GM18526 (cell line): ENCODE measurements around the gene ULK4.

ENCODE experiments used
- POLR2A ChIP-seq: IDR thresholded peaks from 3 replicates; pipeline ENCODE4 v1.6.1; 2011; ENCODE audit not compliant: insufficient read length; ENCODE audit errors: extremely low read depth

The ULK4 gene

DNA sequence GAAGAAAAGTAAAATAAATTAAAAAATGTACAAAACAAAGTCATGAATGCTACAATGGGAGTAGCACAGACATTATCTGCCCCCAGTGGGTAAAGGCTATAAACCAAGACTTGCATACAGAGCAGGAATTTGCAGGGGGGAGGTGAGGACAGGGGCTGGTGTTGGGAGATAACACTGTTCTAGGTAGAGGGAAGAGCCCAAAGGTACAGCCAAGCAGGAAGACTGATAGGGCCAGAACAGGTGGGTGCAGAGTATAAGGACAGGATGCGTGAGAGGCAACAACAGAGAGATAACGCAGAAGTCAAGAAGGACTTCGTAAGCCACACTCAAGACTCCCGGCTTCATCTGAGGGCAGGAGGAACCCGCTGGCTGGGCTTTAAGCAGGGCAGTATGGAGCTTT, 616.1 kb downstream of the ULK4 start:
- TF ChIP-seq POLR2A: no peak

DNA sequence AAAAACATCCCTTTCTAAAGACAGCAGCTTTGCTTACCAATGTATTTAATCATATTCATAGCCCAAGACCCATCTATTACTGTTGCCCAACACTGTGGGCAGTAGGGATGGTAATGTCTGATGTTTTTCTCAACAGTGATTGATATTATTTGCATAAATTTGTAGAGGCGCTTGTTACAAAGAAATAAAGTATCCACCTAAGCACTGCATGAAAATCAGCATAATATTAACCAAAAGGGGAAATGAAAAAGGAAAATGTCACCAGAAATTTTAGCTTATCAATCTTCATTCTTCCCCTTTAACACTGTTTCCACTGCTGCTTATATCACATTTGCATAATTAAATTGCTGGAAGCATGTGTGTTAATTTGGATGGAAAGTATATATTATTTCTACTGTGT, 622.1 kb downstream of the ULK4 start:
- no peak for TF ChIP-seq POLR2A

DNA sequence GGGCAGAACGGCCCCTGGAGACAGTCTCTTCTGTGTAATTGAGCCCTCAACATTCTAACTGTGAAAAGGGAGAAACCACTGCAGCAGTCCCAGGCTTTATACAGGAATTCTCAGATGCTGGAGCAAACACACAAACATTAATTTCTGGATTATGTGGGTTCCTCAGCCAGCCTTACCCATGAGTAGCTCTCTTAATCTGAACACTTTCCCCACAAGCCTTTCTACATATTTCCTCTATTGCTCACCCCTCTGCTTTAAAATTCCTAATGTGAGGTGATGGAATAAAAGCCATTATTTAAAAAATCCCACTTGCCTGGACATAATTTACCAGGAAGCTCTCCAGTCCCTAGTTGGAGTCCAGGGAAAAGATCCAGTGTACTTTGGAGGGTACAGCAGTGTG, 623.6 kb downstream of the ULK4 start:
- no peak for TF ChIP-seq POLR2A

DNA sequence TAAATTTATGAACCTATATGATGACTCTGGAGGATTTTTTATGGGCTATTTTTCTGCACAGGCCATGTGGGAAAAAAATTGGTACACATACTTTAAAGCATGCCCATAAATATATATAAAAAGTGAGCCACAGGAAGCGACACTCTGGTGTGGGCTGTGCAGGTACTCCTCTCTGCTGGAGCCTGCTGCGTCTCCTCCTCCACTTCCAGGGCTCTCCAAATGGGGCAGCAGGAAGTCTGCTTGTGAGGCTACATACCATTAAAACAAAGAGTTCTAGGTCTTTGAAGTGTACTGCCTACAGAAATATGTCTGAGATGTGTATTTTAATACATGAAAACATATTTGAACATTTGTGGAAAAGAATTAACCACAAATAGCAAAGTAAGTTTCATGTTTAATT, 627.5 kb downstream of the ULK4 start:
- TF ChIP-seq POLR2A: no peak

DNA sequence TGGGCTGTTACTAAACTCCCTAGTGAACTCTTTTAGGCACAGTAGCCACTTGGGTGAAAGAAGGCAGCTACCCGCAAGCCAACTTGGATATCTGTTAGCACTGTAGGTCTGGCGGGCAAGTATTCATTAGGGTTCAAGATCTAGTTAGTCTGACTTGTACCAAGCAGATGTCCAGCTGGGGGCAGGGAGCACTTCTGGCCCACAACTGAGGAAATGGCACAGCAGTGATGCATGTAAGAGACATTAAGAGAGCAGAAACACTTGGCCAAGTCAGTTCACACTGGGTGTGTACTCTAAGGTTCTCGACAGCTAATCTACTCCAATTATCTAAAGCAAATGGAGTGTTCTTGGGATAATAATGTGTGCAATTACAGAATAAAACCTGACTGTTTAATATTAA, 630.9 kb downstream of the ULK4 start:
- TF ChIP-seq POLR2A: no peak

DNA sequence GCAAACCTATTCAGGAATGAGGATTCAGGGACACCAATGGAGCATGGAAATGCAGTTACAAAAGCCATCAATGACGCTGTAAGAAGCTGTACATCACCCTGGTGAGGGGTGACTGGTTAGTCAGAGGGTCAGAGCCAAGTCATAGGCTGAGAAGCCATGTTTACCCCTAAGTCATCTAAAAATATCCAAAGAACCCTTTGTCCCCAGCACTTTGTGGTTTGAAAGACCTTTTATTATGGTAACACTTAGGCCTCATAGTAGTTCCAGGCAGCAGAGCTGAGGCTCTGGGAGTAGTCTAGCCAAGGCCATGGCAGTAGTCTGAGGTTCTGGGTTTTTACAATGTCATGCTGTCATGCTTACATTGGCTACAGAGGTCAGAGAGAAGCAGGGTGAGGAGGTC, 631.4 kb downstream of the ULK4 start:
- TF ChIP-seq POLR2A: no peak

DNA sequence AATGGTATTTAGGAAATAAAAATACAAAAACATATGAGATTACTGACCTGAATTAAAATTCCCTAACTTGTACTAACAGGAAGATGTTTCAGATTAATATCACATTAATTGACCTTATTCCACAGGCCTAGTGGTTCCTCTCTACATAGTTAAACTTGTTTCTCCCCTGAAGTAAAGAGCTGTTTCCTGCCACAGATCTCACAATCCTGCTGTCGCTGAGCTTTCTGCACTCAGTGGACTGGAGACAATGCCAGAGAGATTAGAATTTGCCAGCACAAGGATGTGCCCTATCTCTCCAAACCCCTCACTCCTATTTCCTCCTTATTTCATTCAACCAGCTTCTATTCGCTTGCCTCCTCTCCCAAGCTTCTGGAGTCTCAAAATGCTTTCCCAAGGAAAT, 632.0 kb downstream of the ULK4 start:
- no peak for TF ChIP-seq POLR2A

DNA sequence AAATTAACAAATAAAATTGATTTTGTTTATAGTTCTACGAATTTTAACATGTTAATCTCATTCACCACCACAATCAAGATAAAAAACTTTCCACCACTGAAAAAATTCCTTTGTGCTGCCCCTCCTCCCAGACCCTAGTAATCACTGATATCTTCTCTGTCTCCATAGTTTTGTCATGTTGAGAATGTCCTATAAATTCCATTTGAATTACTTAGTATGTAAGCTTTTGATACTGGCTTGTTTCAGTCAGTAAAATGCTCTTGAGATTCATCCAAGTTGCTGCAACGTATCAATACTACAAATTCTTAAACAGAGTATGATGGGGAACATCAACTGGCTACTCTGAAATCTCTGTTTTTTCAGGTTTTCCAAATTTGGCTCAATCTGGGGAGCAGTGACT, 633.0 kb downstream of the ULK4 start:
- no peak for TF ChIP-seq POLR2A

DNA sequence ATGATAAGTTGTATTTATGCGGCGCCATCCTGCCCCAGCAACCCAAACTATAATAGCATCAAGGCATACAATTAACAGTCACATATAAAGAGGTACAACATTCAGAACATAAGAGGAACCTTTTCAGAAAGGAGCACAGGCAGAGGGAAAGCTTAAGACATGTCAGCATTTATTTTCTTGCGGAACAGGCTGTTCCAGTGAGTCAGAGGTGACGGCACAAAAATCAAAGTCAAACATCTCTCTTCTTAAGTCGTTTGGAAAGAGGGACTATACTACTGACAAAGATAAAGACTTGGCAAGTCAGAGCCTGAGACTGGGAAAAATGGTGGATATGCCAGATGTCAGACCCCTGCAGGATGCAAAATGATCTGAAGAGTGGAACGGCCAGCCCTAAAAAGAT, 634.2 kb downstream of the ULK4 start:
- no peak for TF ChIP-seq POLR2A

DNA sequence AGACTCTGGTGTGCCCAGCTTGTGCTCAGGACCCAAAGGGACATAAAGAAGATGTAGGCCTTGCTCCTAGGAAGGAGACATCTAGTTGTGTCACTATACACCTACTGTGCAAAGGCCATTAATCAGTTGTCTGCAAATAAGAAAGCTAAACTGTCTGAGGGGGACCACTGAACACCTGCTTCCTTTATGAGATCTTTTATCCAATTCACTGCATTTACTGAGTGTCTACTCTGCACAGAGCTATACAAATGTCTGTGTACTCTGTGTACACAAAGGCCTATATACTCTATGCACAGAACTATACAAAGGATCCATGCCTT, 637.8 kb downstream of the ULK4 start:
- TF ChIP-seq POLR2A: no peak

DNA sequence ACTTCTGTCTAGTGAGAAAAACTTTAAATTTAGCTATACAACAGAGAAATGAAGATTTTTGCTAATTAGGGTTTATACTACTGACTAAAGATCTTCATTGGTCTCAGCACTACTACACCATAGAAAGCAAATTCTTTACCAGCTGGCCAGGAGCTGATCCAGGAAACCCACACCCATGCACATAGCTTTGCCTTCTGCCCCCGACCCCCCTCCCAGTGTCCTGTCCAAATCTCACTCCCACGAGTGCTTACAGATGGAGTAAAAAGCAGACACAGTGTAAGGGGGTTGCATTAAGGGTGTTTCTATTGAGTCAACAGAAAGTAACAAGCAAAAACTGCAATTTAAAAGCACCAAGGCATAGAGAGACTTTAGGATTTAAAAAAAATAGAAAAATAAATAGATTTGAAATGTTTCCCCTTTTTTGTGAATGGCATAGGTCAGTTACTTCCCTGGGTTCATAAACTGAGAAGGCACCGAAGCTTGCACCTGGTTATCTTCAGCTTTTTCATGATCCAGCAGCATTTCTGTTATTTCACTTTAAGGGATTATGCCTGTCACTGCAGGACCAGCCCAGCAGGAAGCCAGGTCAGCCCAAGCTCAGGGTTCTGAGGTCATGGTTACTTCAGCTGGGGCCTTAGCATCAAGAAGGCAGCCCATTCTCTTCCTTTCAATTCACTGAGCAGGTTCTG, 638.3 kb downstream of the ULK4 start:
- no peak for TF ChIP-seq POLR2A

DNA sequence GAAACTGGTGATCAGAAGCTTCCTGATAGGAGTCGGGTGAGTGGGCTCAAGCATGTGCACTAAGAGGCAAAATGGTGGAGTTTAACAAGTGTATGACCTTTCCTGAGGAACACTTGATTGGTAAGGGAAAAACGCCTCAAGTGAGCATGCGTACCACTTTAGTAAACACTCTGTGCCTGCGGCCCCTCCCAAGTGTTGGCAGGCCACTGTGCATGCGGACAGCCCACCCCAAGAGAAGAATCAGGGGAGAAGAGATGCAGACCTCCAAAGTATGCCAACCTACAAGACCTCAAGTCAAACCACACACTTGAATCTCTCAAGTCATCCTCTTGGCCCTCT, 640.3 kb downstream of the ULK4 start:
- TF ChIP-seq POLR2A: no peak

DNA sequence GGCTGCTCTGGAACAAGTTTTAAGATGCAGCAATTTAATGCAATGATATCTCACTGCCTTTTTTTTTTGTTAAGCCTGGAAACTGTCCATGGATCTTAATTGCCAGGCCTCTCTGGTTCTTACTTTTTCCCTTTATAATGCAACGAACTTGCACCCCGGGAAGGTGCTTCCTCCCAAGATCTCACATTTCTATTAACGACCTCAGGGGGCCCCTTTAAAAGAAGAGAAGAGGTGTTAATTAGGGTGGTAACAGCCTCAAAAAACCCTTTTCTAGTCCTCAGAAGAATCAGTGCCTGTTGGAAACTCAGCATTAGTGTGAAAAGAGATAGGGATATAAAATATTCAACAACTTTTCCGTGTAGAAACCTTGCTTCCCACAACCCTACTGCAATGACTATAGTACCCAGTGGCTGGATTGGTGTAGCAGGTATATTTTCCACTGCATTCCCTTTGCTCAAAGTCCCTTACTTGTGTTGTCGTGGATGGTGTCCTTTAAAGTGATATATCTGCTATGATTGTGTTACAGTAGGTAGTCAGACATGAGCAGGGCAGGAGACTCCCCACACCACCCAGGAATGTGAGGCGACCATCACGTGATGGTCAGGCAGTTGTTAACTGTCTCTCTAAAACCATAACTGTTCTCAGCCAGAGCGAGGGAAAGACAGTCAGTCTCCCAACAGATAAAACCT, 640.8 kb downstream of the ULK4 start:
- no peak for TF ChIP-seq POLR2A

DNA sequence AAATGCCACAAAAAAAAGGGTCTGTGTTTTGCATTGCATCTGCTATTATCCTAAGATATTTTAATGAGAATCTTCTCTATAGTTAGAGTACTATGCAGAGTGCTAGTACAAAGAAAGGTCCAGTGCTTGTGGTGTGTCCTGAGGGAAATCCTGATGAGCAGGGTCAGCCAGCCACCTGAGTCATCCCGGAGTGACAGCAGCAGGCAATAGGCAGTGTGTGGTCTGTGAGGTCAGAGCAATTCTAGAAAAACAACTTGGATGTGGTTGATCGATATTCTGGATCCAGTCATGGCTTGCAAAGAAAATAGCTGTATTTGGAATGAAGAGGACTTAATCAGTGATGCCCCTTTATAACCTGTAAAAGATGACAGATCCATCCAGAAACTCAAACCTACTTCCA, 643.4 kb downstream of the ULK4 start:
- TF ChIP-seq POLR2A: no peak

DNA sequence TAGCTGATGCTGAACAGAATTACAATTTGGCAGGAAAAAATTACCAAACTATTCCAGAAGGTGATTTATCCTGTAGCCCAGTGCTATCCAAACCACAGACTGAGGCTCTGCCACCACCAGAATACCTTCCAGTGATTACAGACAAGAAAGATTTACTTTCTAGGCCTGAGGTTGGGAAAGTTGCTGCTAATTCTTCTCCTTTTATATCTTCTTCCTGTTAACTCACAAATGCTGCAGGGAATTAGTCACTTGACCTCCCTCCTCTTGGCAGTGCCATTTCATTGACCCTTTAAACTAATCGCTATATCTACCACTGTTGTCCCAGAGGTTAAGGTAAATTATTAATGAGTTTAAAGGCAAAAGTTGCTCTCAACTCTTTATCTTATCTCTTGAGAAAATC, 644.2 kb downstream of the ULK4 start:
- TF ChIP-seq POLR2A: no peak

DNA sequence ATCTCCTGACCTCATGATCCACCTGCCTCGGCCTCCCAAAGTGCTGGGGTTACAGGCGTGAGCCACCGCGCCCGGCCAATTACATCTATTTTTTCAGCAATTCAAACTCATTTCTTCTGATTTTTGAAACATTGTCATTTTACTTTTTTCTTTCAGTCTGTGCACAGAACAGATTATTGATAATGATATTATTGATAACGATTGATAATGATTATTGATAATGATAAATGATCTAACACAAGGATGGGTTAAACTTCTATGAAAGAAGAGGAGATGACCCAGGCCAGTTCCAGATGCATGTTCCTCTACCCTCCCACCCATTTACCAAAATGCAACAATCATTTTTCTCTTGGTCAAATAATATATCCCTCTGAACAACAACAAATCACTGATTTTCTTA, 644.6 kb downstream of the ULK4 start:
- TF ChIP-seq POLR2A: no peak

DNA sequence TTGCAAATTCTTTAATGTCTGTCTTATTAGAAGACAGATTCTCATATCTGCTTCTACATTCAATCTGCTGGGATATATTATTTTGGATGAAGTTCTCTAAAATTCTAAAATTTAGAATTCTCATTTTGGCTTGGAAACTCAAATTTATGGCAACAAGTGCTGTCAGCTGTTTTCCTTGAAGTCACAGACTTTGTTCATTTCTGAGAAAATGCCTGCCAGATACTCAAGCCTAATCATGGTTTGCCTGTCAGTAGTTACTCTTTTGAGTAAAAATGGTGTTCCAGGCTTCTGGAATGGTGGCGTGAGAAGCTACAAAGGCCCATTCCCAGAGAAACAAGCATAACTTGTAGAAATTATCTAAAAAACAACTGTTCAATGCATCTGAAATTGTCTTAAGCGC, 646.8 kb downstream of the ULK4 start:
- no peak for TF ChIP-seq POLR2A
